Stimulated activated effector memory CD8-positive, alpha-beta T cell treated with anti-CD3 and anti-CD28 coated beads, Interleukin-12 subunit alpha, Interleukin-12 subunit beta, amount 100 ng/mL, for 72 hours (primary cell): ENCODE measurements around the gene SPATA31D4.
"Not testable (repeated sequence)": the region's sequence is repeated elsewhere in the genome, so short reads cannot be mapped to it uniquely, and the experiment has no call there.

Source experiments
- ATAC-seq: fragments of 150-1000 bp; cut with Tn5 transposase; 2 replicates; pipeline ENCODE4 v1.10.0; 2021
- DNase-seq, 2 donors: peaks; one replicate each; pipeline ENCODE4 v3.0.0; 2021 to 2022; ENCODE audit warnings: low spot score in 2 of 2
- H3K27ac Mint-ChIP-seq: one replicate; pipeline ENCODE4 v1.8.0; 2022; ENCODE audit warnings: mild to moderate bottlenecking, mixed read lengths
- H3K36me3 Mint-ChIP-seq: one replicate; pipeline ENCODE4 v1.8.0; 2022; ENCODE audit warnings: mild to moderate bottlenecking, mixed read lengths
- H3K4me1 Mint-ChIP-seq: one replicate; pipeline ENCODE4 v1.8.0; 2022; ENCODE audit warnings: mixed read lengths
- H3K4me3 Mint-ChIP-seq: one replicate; pipeline ENCODE4 v1.8.0; 2022; ENCODE audit warnings: mild to moderate bottlenecking, mixed read lengths
- H3K9me3 Mint-ChIP-seq: one replicate; pipeline ENCODE4 v1.8.0; 2022; ENCODE audit warnings: mixed read lengths

Gene SPATA31D4

DNA sequence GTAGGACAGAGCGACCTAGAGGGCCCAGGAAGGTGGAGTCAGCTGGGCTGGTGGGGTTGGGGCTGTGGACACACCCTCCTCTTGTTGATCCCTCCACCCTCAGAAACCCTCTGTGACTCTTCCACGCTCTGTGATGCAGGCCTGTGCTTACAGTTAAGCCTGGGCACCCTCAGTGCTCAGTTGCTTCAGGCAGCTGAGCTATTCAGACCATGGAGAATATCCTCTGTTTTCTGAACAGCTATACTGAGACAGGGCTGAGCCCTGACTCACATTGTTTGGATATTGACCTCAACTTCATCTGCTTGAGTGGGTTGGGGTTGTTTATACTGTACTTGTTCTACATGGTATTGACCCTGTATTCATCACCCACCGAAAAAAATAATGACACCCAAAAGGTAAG is at the start of gene SPATA31D4:
TSS of gene SPATA31D4 (plus strand) at position 124 of the 400 bp plus-strand sequence. CDS start at position 210, 86 bp downstream.
- H3K36me3 Mint-ChIP-seq, DNase-seq, H3K27ac Mint-ChIP-seq, H3K4me3 Mint-ChIP-seq, ATAC-seq, H3K4me1 Mint-ChIP-seq, H3K9me3 Mint-ChIP-seq: not testable (repeated sequence)

- ATAC-seq, result no peak
- no peak for DNase-seq
- Mint-ChIP-seq H3K4me3 (no peak overlapping the region), H3K36me3 (no peaks in the 10 kb centered on the region), H3K4me1 (no peaks in the 10 kb centered on the region), H3K9me3 (no peaks in the 10 kb centered on the region), H3K27ac (no peak overlapping the region)
Observed at GRCh38 chr9:81878530-81878929, 49.7 kb upstream of the SPATA31D4 start.

GRCh38 chr9:81879501-81879916 is 48.7 kb upstream of the SPATA31D4 start:
- peaks cover 2% of the 10 kb centered on the region for H3K9me3 Mint-ChIP-seq
- no peak for DNase-seq
- H3K36me3 Mint-ChIP-seq, result no peaks in the 10 kb centered on the region
- H3K27ac Mint-ChIP-seq, result no peak overlapping the region
- no peak overlapping the region for H3K4me3 Mint-ChIP-seq
- no peak for ATAC-seq
- no peaks in the 10 kb centered on the region for H3K4me1 Mint-ChIP-seq

DNA sequence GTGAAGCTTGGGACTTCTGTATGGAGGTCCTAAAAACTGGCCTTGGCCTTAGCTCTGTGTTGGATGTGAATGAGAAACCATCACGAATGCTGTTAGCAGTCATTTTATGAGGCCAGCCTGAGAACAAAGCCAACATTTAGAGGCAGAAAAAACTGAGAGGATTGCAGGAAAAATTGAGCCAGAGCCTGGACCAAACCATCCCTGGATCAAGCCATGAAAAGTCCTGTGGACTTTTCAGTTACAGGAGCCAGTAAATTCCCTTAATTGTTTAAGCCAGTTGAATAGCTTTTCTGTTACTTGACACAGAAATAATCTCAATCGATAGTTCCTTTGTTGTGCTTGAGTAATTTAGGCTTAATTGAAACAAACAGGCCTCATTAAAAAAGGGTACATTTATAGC is 42.6 kb upstream of the SPATA31D4 start:
- H3K27ac Mint-ChIP-seq, result no peak overlapping the region
- no peaks in the 10 kb centered on the region for H3K36me3 Mint-ChIP-seq
- H3K4me3 Mint-ChIP-seq, result no peak overlapping the region
- ATAC-seq, result no peak
- H3K4me1 Mint-ChIP-seq, result no peaks in the 10 kb centered on the region
- no peak for DNase-seq
- peaks cover 2% of the 10 kb centered on the region for H3K9me3 Mint-ChIP-seq

DNA sequence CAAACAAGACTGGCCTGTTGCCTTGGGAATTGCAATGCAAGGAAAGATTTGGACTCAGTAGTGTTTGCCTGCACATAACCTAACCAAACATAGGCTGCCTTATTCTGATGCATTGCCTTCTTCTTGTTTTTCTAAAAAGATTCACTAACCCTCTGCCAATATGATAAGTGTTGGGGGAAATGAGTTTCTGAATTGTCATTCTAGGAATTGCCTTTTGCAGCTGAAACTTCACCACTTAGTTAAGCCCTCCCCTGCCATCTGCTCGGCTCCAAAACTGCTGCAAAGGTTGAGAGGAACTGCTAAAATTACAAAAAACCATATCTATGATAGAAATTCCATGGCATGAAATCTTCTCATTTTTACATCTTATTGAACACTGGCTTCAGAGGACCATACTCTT is 41.6 kb upstream of the SPATA31D4 start:
- Mint-ChIP-seq H3K27ac (no peak overlapping the region), H3K9me3 (peaks cover 2% of the 10 kb centered on the region), H3K4me1 (no peaks in the 10 kb centered on the region), H3K4me3 (no peak overlapping the region), H3K36me3 (no peaks in the 10 kb centered on the region)
- DNase-seq (no peak), ATAC-seq (no peak)

GRCh38 chr9:81890104-81890503 is 38.1 kb upstream of the SPATA31D4 start:
- no peaks in the 10 kb centered on the region for H3K4me1 Mint-ChIP-seq
- no peaks in the 10 kb centered on the region for H3K9me3 Mint-ChIP-seq
- ATAC-seq, result no peak
- H3K36me3 Mint-ChIP-seq, result no peaks in the 10 kb centered on the region
- no peak overlapping the region for H3K27ac Mint-ChIP-seq
- no peak overlapping the region for H3K4me3 Mint-ChIP-seq
- no peak for DNase-seq

GRCh38 chr9:81892440-81892839 is 35.8 kb upstream of the SPATA31D4 start:
- no peak for ATAC-seq
- no peak overlapping the region for H3K27ac Mint-ChIP-seq
- H3K4me1 Mint-ChIP-seq, result no peaks in the 10 kb centered on the region
- no peak overlapping the region for H3K4me3 Mint-ChIP-seq
- H3K36me3 Mint-ChIP-seq, result no peaks in the 10 kb centered on the region
- no peak for DNase-seq
- peaks cover 3% of the 10 kb centered on the region for H3K9me3 Mint-ChIP-seq

- no peaks in the 10 kb centered on the region for H3K4me1 Mint-ChIP-seq
- peaks cover 3% of the 10 kb centered on the region for H3K9me3 Mint-ChIP-seq
- no peak overlapping the region for H3K4me3 Mint-ChIP-seq
- no peak for DNase-seq
- no peaks in the 10 kb centered on the region for H3K36me3 Mint-ChIP-seq
- H3K27ac Mint-ChIP-seq, result no peak overlapping the region
- no peak for ATAC-seq
Observed at GRCh38 chr9:81893929-81894328, 34.3 kb upstream of the SPATA31D4 start.

DNA sequence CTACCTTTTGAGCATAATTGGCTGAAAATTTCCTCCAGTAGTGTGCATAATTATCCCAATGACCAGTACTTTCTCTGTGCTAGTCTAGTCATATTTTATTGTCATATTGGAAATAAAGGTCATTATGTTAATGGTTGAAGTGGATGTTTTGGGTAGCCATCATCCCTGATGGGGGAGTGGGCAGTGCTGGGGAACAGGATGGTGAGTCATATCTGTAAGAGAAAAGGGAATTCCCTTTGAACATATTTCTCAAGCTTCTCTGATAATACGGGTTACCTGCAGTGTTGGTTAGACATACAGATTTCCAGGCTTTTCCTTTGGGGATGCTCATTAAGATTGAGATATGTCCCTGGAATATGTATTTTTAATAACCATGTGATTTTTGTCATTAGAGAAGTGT is 33.3 kb upstream of the SPATA31D4 start:
- H3K4me1 Mint-ChIP-seq, result no peaks in the 10 kb centered on the region
- no peaks in the 10 kb centered on the region for H3K36me3 Mint-ChIP-seq
- H3K4me3 Mint-ChIP-seq, result no peak overlapping the region
- H3K27ac Mint-ChIP-seq, result no peak overlapping the region
- DNase-seq (no peak), ATAC-seq (no peak)
- peaks cover 3% of the 10 kb centered on the region for H3K9me3 Mint-ChIP-seq

DNA sequence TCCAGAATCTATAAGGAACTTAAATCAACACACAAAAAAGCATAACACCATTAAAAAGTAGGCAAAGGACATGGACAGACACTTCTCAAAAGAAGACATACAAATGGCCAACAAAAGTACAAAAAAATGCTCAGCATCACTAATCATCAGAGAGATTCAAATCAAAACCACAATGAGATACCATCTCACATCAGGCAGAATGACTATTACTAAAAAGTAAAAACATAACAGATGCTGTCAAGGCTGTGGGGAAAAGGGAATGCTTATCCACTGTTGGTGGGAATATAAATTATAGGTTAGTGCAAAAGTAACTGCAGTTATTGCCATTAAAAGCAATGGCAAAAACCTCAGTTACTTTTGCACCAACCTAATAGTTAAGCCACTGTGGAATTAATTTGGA is 32.2 kb upstream of the SPATA31D4 start:
- no peak for DNase-seq
- Mint-ChIP-seq H3K4me3 (no peak overlapping the region), H3K36me3 (no peaks in the 10 kb centered on the region), H3K4me1 (no peaks in the 10 kb centered on the region), H3K27ac (no peak overlapping the region), H3K9me3 (peaks cover 3% of the 10 kb centered on the region)
- ATAC-seq, result no peak

GRCh38 chr9:81898851-81899250 is 29.4 kb upstream of the SPATA31D4 start:
- Mint-ChIP-seq H3K4me3 (no peak overlapping the region), H3K36me3 (no peaks in the 10 kb centered on the region), H3K4me1 (no peaks in the 10 kb centered on the region), H3K9me3 (peaks cover 3% of the 10 kb centered on the region), H3K27ac (no peak overlapping the region)
- ATAC-seq, result no peak
- no peak for DNase-seq

GRCh38 chr9:81902196-81902595 is 26.0 kb upstream of the SPATA31D4 start:
- Mint-ChIP-seq H3K27ac (no peak overlapping the region), H3K9me3 (no peaks in the 10 kb centered on the region), H3K4me1 (no peaks in the 10 kb centered on the region), H3K36me3 (no peaks in the 10 kb centered on the region), H3K4me3 (no peak overlapping the region)
- ATAC-seq, result no peak
- no peak for DNase-seq

DNA sequence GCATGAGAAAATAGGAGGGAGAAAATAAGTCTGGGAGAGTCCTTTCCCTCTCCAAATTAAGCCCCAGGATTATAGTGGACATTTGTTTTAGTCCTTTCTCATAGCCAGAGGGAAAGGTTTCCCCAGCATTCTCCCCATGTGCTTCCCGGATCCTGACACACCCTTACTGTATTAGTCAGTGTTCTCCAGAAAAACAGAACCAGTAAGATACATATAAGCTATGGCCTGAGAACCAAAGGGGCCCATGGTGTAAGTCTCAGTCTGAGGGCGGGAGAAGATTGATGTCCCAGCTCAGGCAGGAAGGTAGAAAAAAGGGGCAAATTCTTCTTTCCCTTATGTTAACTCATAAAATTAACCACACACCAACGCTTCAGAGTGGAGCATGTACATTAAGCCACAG is 25.6 kb upstream of the SPATA31D4 start:
- Mint-ChIP-seq H3K4me1 (no peaks in the 10 kb centered on the region), H3K4me3 (no peak overlapping the region), H3K27ac (no peak overlapping the region), H3K9me3 (no peaks in the 10 kb centered on the region), H3K36me3 (no peaks in the 10 kb centered on the region)
- no peak for ATAC-seq
- DNase-seq, result no peak

DNA sequence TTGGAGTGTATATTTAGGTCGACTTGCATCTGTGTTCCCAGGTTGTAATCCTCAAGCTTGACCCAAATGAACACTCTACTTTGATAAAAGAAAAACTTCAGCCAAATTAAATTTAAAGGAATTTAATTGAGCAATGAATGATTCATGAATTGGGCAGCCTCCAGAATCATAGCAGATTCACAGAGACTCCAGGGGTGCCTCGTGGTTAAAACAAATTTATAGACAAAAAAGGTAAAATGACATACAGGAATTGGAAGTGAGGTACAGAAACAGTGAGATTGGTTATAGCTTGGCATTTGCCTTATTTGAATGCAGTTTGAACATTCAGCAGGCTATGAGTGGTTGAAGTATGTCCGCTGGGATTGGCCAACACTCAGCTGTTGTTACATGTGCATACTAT is 21.6 kb upstream of the SPATA31D4 start:
- ATAC-seq (no peak), DNase-seq (no peak)
- H3K4me3 Mint-ChIP-seq, result no peak overlapping the region
- H3K4me1 Mint-ChIP-seq, result no peaks in the 10 kb centered on the region
- H3K27ac Mint-ChIP-seq, result no peak overlapping the region
- no peaks in the 10 kb centered on the region for H3K36me3 Mint-ChIP-seq
- H3K9me3 Mint-ChIP-seq, result no peaks in the 10 kb centered on the region

GRCh38 chr9:81912135-81912534 is 16.1 kb upstream of the SPATA31D4 start:
- H3K9me3 Mint-ChIP-seq, result peaks cover 6% of the 10 kb centered on the region
- ATAC-seq, result no peak
- no peaks in the 10 kb centered on the region for H3K4me1 Mint-ChIP-seq
- H3K27ac Mint-ChIP-seq, result no peak overlapping the region
- no peak overlapping the region for H3K4me3 Mint-ChIP-seq
- H3K36me3 Mint-ChIP-seq, result no peaks in the 10 kb centered on the region
- no peak for DNase-seq

DNA sequence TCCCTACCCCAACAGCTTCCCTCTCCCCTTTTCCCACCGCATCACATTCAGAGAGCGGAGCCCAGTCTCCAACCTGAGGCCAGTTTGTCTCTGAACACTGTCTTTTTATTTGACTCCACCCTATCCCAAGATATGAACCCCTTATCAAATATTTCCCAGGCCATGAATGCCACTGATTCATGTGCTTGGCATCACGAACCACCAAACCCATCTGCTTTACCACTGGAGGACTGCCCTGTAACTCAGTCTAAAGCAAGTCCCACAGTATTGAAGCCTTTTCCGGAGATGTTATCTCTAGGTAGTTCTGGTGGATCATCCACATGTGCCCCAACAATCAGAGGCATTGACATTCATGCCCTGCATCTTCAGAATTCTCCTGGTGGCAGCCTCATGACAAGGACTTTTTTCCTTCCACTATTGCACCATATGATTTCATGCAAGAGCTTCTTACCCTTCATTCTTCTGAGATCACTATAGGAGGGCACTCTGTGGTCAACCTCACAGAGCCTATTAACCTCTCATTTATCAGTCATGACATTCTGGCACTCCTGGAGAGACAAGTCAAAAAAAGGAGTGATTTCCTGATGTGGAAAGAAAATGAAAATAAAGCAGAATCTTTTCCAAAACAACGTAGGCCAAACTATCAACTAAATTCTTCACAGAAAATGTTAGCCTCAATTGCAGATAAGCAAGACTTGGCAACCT is 12.3 kb upstream of the SPATA31D4 start:
- H3K4me3 Mint-ChIP-seq, result no peak overlapping the region
- peaks cover 6% of the 10 kb centered on the region for H3K9me3 Mint-ChIP-seq
- H3K4me1 Mint-ChIP-seq, result no peaks in the 10 kb centered on the region
- no peak for ATAC-seq
- no peaks in the 10 kb centered on the region for H3K36me3 Mint-ChIP-seq
- H3K27ac Mint-ChIP-seq, result no peak overlapping the region
- no peak for DNase-seq

DNA sequence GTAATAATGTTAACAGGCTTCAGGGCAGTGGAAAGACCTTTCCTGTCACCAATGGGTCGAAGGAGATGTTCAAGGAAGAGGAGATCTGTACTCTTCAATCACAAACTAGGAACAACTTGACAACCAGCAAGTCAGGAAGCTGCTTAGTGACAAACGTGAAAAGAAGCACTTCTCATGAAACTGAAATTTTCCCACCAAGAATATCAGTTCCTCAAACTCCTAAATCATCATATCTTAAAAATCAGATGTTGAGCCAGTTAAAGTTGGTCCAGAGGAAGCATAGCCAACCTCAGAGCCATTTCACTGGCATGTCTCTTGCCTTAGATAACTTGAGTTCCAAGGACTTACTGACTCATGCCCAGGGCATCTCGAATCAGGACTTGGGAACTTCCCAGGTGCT is 9.7 kb upstream of the SPATA31D4 start:
- not testable (repeated sequence) for H3K9me3 Mint-ChIP-seq, H3K4me3 Mint-ChIP-seq, DNase-seq, H3K27ac Mint-ChIP-seq, H3K4me1 Mint-ChIP-seq, H3K36me3 Mint-ChIP-seq, ATAC-seq
